Measurements from ENCODE around the gene ZNF420.

Gene ZNF420

GRCh38 chr19:37160153-37160552 lies 81.9 kb downstream of the ZNF420 start:
- DNase-seq: no peak

- DNase-seq: no peak
Measured at GRCh38 chr19:37165635-37166034, 87.4 kb downstream of the ZNF420 start.

GRCh38 chr19:37172368-37173366 lies 94.4 kb downstream of the ZNF420 start, which contains the start of gene ZNF585A:
Gene ZNF585A (minus strand): TSS chr19:37172695. CDS start chr19:37169910, 2,785 bp downstream.
- DNase-seq: peak; percentile 89

Data from activated T-cell treated with anti-CD3 and anti-CD28 coated beads, Interleukin-2, amount 50 U/mL, for 1 hour (primary cell).